HEK293 (cell line): Measurements from ENCODE around the gene GGN.

Source experiments
- CTCF ChIA-PET: fragments of 350-600 bp; formaldehyde crosslinking; extraction: SDS; loops from one replicate; lab custom pipeline; 2021; ENCODE audit warnings: antibody characterized with exemption; lab: Yijun Ruan, JAX
- POLR2A ChIA-PET: fragments of 300-600 bp; formaldehyde crosslinking; extraction: SDS; loops from one replicate; lab custom pipeline; 2020; ENCODE audit warnings: antibody characterized with exemption, inconsistent platforms; lab: Yijun Ruan, JAX
- H3K27ac ChIP-seq: fragments of 200-500 bp; sonication (Bioruptor generic); 2 replicates; pipeline ENCODE4 v1.5.1; 2014; ENCODE audit warnings: low read depth, low read length, control low read depth, inconsistent platforms; ENCODE audit errors: extremely low read depth
- H3K36me3 ChIP-seq, 2 experiments: fragments of 200-500 bp in 1 of 2; sonication (Bioruptor generic) in 1 of 2; 1 replicate in 1 of 2; 2 replicates in 1 of 2; pipeline ENCODE4 v1.5.1; 2014 to 2017; ENCODE audit warnings: inconsistent platforms in 2 of 2, low read length in 2 of 2; ENCODE audit not compliant: control insufficient read depth in 2 of 2, insufficient read depth in 1 of 2
- H3K4me1 ChIP-seq: fragments of 200-500 bp; sonication (Bioruptor generic); 2 replicates; pipeline ENCODE4 v1.5.1; 2014; ENCODE audit warnings: mild to moderate bottlenecking, low read length, inconsistent platforms; ENCODE audit not compliant: control insufficient read depth, insufficient read depth
- H3K4me3 ChIP-seq: 2 replicates; pipeline ENCODE4 v1.5.1; 2011; ENCODE audit warnings: low read depth, mild to moderate bottlenecking, control low read depth, low read length, moderate library complexity
- H3K9me3 ChIP-seq: fragments of 200-500 bp; sonication (Bioruptor generic); 2 replicates; pipeline ENCODE4 v1.5.1; 2014; ENCODE audit warnings: low read depth, low read length, inconsistent platforms; ENCODE audit not compliant: control insufficient read depth, insufficient read depth
- CTCF ChIP-seq: fragments of 450-650 bp; formaldehyde crosslinking; IDR thresholded peaks from 2 replicates; pipeline ENCODE4 v1.5.1; 2016; ENCODE audit warnings: missing biosample characterization, missing genetic modification characterization
- GLIS1 ChIP-seq: fragments of 450-650 bp; formaldehyde crosslinking; IDR thresholded peaks from 2 replicates; pipeline ENCODE4 v1.5.1; 2016; ENCODE audit warnings: missing biosample characterization, missing genetic modification characterization
- GLIS2 ChIP-seq: fragments of 450-650 bp; formaldehyde crosslinking; IDR thresholded peaks from 2 replicates; pipeline ENCODE4 v1.5.1; 2016; ENCODE audit warnings: missing biosample characterization, missing genetic modification characterization
- HIC1 ChIP-seq: fragments of 450-650 bp; formaldehyde crosslinking; IDR thresholded peaks from 2 replicates; pipeline ENCODE4 v1.5.1; 2016; ENCODE audit warnings: missing biosample characterization, missing genetic modification characterization
- PRDM10 ChIP-seq: fragments of 450-650 bp; formaldehyde crosslinking; IDR thresholded peaks from 2 replicates; pipeline ENCODE4 v1.5.1; 2016; ENCODE audit warnings: missing biosample characterization, missing genetic modification characterization
- ZFP69B ChIP-seq: fragments of 450-650 bp; formaldehyde crosslinking; IDR thresholded peaks from 2 replicates; pipeline ENCODE4 v1.5.1; 2016; ENCODE audit warnings: missing biosample characterization, missing genetic modification characterization
- ZNF629 ChIP-seq: fragments of 450-650 bp; formaldehyde crosslinking; IDR thresholded peaks from 2 replicates; pipeline ENCODE4 v1.5.1; 2017; ENCODE audit warnings: missing biosample characterization, missing genetic modification characterization
- ZNF692 ChIP-seq: fragments of 450-650 bp; formaldehyde crosslinking; IDR thresholded peaks from 2 replicates; pipeline ENCODE4 v1.5.1; 2016; ENCODE audit warnings: missing biosample characterization, missing genetic modification characterization

GGN gene

GRCh38 chr19:38384209-38385027 is 3.4 kb downstream of the GGN start:
- peak; percentile 60 for TF ChIP-seq GLIS2 (tag by site-specific recombination)
- no peak for TF ChIP-seq ZNF692 (tag by site-specific recombination)
- peak; percentile 58 for TF ChIP-seq CTCF
- peak; percentile 83 for TF ChIP-seq GLIS1 (tag by site-specific recombination)
- TF ChIP-seq HIC1 (tag by site-specific recombination) = peak; percentile 86
- peak; percentile 98 for TF ChIP-seq PRDM10 (tag by site-specific recombination)
- Histone ChIP-seq H3K36me3 (peaks cover 50 to 64% of the 10 kb centered on the region in 2 experiments), H3K27ac (0 out of 2 replicates have a peak overlapping the region, but pooled peaks have one; percentile 24)

GRCh38 chr19:38383743-38384142 is 4.1 kb downstream of the GGN start:
- Histone ChIP-seq H3K4me1 (peaks cover 14% of the 10 kb centered on the region), H3K36me3 (peaks cover 56 to 71% of the 10 kb centered on the region in 2 experiments), H3K27ac (no peak overlapping the region), H3K9me3 (no peaks in the 10 kb centered on the region), H3K4me3 (no peak overlapping the region)
- ChIA-PET CTCF (interaction anchor here (0.6 to 2.4 kb wide), 6 partner anchors 48 to 716 kb away, joined by 3 to 14 read pairs (median 4); partner anchors contain the start of gene CATSPERG), POLR2A (interaction anchor here (0.6 to 3.8 kb wide), 3 partner anchors 9 to 23 kb away, joined by 3 to 36 read pairs (median 10); partner anchors contain the start of genes FAM98C and PSMD8)
- TF ChIP-seq ZNF629 (tag by site-specific recombination) (no peak), ZFP69B (tag by site-specific recombination) (peak; percentile 74; the same call in 1 of the 2 replicates), ZNF692 (tag by site-specific recombination) (peak; percentile 72)

More at GRCh38 chr19:38384209-38385027, 3.4 kb downstream of the GGN start:
- Histone ChIP-seq H3K9me3 (no peaks in the 10 kb centered on the region), H3K4me1 (peaks cover 19% of the 10 kb centered on the region), H3K4me3 (no peak overlapping the region)
- POLR2A ChIA-PET = interaction anchor here (0.6 to 3.8 kb wide), 4 partner anchors 10 to 22 kb away, joined by 3 to 36 read pairs (median 7); partner anchors contain the start of genes FAM98C and PSMD8
- CTCF ChIA-PET = interaction anchor here (0.6 to 2.4 kb wide), 11 partner anchors 9 to 715 kb away, joined by 3 to 14 read pairs (median 3); partner anchors contain the start of genes CATSPERG and PSMD8
